Measurements from ENCODE around the gene CLEC14A.

CLEC14A gene

GRCh38 chr14:38261620-38262019 lies 5.7 kb upstream of the CLEC14A start:
- no peak overlapping the region for H3K27ac ChIP-seq
- TF ChIP-seq, protein P1, sequence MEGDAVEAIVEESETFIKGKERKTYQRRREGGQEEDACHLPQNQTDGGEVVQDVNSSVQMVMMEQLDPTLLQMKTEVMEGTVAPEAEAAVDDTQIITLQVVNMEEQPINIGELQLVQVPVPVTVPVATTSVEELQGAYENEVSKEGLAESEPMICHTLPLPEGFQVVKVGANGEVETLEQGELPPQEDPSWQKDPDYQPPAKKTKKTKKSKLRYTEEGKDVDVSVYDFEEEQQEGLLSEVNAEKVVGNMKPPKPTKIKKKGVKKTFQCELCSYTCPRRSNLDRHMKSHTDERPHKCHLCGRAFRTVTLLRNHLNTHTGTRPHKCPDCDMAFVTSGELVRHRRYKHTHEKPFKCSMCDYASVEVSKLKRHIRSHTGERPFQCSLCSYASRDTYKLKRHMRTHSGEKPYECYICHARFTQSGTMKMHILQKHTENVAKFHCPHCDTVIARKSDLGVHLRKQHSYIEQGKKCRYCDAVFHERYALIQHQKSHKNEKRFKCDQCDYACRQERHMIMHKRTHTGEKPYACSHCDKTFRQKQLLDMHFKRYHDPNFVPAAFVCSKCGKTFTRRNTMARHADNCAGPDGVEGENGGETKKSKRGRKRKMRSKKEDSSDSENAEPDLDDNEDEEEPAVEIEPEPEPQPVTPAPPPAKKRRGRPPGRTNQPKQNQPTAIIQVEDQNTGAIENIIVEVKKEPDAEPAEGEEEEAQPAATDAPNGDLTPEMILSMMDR (IDR thresholded peaks at IDR 0.05) = no peak
- TF ChIP-seq ZFX (IDR thresholded peaks at IDR 0.05; ENCODE audit: borderline replicate concordance) = no peak

DNA sequence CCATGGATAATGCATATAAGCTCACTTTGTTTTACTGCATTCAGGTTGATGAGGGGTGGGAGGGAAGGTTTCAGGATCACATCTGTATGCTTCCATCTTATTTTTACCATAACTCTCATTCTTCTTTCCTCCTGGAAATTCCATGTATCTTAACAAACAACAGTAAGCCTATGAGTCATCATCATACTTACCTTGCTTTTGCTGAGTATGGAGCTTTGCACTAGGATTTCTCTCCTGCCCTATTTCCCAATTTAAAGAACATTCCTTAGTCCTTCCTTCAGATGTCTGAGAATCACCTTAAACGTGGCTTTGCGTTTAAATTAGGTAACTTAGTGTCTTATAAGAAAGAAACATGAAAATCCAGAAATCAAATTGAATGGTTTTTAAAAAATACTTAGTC lies 1.6 kb upstream of the CLEC14A start:
- no peak overlapping the region for H3K27ac ChIP-seq
- TF ChIP-seq, protein P1 (IDR thresholded peaks at IDR 0.05) = no peak
- no peak for TF ChIP-seq ZFX (IDR thresholded peaks at IDR 0.05; ENCODE audit: borderline replicate concordance)

- H3K27ac ChIP-seq = no peak overlapping the region
- no peak for TF ChIP-seq ZFX (IDR thresholded peaks at IDR 0.05; ENCODE audit: borderline replicate concordance)
- TF ChIP-seq, protein P1 (IDR thresholded peaks at IDR 0.05) = no peak
Observed at GRCh38 chr14:38256533-38256840, 594 bp upstream of the CLEC14A start.

- no peak overlapping the region for H3K27ac ChIP-seq
- no peak for TF ChIP-seq ZFX (IDR thresholded peaks at IDR 0.05; ENCODE audit: borderline replicate concordance)
Observed at GRCh38 chr14:38255408-38255672, 553 bp downstream of the CLEC14A start.

GRCh38 chr14:38254571-38255407 lies 1.1 kb downstream of the CLEC14A start:
- H3K27ac ChIP-seq = no peak overlapping the region
- TF ChIP-seq, protein P1 (IDR thresholded peaks at IDR 0.05) = no peak
- TF ChIP-seq ZFX (IDR thresholded peaks at IDR 0.05; ENCODE audit: borderline replicate concordance) = no peak

DNA sequence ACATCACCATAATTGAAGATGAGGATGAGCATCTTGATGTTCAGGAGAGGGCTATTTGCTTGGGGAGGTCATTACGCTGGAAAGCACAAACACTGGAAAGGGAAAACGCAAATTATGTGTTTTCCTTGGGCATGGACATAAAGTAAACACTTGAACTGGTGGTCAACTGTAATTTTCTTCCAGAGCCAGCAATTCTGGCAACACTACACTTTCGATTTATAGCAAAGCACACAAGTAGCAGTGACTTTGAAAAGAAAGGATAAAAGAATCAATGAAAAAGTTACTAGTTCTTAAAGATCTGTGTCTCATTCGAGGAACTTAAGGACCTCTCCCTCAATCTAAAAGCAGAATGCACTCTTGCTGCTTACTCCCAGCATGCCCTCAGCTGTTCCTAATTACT lies 2.2 kb downstream of the CLEC14A start:
- H3K27ac ChIP-seq = no peak overlapping the region
- TF ChIP-seq, protein P1 (IDR thresholded peaks at IDR 0.05) = no peak
- no peak for TF ChIP-seq ZFX (IDR thresholded peaks at IDR 0.05; ENCODE audit: borderline replicate concordance)

DNA sequence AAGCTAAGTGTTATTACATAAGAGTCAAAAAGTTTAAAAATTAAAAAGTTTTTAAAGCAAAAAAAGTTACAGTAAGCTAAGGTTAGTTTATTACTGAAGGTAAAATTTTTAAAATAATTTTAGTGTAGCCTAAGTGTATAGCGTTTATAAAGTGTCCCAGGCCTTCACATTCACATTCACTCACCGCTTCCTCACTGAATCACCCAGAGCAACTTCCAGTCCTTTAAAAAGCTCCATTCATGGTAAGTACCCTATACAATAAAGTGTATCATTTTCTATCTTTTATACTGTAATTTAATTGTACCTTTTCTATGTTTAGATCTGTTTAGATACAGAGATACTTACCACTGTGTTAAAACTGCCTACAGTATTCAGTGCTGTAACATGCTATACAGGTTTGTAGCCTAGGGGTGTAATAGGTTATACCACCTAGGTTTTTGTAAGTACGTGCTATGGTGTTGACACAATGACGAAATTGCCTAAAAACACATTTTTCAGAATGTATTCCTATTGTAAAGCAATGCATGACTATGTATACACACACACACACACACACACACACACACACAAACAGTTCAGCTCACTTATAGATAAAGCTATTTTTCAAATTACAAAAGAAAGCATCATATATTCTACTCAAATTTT lies 3.7 kb downstream of the CLEC14A start:
- H3K27ac ChIP-seq = no peak overlapping the region
- TF ChIP-seq, protein P1 (IDR thresholded peaks at IDR 0.05) = no peak
- no peak for TF ChIP-seq ZFX (IDR thresholded peaks at IDR 0.05; ENCODE audit: borderline replicate concordance)

Measured in 22Rv1 (cell line).